NCI-H2107 treated with DMSO at 0.1 percent for 48 hours (cell line): ENCODE data around the gene ELL.
A peak's percentile ranks its signal among the peaks of the same experiment; 100 is the strongest.

Experiments used
- DNase-seq: peaks from one replicate; lab custom pipeline; 2025; ENCODE audit not compliant: unreplicated experiment; lab: John Stamatoyannopoulos, UW

Gene ELL

DNA sequence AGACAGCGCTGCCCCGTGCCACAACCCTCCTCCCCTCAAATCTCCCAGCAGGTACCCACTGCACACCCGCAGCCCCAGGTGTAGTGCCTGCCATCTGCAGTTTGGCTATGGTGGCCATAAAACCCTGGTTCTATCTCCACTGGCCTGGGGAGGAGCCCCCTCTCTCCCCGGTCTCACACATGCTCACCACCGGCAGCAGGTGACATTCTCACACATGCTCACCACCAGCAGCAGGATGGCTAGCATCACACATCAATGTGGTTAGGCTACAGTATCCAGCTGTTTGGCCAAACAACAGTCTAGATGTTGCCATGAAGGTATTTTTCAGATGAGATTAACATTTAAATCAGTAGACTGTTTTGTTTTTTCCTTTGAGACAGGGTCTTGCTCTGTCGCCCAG lies 31.1 kb downstream of the ELL start:
- DNase-seq, result no peak

DNA sequence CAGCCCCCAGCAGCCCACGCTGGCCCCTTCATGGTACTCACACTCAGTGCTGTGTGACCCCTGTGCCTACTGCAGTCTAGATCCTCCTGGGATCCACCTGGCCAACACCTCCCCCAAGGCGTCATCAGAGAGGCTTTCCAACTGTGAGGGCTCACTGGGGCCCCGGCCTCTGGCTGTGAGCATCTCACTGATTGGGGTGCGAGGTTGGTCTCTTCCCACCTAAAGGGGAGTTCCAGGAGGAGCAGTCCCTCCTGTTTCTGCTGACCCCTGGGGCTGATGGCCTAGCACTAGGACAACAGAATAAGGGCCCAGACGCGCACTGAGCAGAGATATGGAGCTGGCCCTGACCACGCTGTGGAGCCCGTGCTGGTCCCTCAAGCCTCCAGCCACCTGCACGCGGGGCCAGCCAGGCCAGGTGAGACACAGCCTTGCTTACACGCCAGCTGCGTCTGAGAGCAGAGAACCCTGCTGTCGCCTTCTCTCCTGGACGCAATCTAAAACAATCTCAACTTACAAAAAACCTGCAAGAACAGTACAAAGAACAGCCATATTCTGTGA lies 32.2 kb downstream of the ELL start:
- DNase-seq, result no peak

DNA sequence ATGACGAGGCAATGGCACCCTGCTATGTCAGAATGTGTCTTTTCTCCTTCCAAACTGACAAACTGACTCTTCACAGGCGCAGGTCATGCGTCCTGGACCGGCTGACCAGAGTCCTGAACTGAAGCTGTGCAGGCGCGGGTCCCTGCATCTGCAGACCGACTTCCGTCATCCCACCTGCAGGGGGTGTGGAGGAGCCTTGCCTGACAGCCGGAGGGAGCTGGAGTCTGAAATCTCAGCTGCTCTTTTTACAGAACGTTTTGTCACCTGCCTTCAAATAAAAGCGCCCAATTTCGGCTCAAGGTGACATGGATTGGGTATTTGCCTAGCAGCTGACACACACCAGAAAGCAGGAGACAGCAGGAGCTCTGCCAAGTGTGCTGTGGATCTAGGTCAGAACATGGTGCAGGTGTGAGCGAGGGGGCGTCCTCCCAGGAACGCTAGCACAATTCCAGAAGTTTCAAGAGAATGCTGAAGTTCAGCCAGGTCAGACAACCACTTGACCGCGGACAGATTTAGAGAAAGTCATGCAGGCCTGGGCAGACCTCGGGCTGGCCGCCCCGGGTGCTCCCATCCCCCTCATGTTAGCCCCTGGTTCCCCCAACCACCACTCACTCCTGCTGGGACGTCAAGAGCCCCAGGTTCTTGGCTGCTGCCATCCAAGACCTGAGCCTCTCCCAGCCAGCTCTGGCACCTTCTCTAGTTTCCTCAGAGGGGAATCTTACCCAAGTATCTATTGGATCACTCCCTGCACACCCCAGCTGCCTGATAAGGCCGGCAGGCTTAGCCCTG lies 32.8 kb downstream of the ELL start:
- peak; percentile 67 for DNase-seq

DNA sequence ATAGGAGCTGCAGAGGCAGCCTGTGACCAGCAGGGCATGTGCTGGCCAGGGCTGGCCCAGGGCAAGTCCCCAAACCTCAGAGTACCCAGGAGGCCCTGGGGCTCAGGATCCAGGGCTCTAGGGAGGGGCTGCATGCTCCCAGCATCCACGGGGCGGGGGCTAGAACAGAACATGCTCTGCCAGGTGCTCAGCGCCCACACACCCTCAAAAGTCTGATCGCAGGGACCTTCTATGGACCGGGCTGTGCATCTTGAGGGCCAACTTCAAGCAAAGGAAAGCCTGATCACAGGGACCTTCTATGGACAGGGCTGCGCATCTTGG lies 33.5 kb downstream of the ELL start:
- no peak for DNase-seq

DNA sequence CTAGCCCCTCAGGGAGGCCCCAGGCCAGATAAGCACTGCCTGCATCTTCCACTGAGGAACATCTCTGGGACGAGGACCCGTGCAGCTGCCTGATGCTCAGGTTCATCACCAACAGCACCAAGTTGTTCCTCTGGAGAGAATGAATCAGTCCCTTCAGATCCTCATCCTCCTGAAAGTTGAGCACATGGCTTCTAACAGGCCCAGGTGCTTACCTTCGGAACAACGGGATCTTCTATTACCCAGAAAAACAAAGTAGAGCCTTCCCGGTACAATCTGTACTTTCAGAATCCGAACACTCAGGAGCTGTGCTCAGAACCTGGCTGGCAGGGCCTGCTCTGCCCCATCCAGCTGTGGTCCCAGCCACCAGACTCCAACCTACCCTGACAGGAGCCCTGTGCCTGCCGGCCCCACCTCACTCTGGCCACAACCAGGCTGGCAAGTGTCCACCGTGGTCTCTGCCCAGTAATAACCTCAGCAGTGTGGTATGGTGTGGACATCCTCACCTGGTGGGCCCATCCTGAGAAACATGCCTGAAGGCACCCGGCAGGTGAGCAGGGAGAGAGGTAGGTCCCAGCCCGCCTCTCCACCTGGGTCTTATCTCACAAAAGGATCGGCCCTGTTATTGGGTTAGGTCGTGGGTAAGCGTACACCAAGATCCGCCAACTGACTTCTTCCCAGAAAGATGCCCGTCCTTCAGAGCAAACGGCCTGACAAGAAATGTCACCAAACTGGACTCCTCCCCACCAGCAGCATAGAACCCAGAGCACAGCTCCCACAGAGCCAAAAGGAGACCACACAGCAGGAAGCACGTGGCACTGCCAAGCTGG lies 34.1 kb downstream of the ELL start:
- no peak for DNase-seq

DNA sequence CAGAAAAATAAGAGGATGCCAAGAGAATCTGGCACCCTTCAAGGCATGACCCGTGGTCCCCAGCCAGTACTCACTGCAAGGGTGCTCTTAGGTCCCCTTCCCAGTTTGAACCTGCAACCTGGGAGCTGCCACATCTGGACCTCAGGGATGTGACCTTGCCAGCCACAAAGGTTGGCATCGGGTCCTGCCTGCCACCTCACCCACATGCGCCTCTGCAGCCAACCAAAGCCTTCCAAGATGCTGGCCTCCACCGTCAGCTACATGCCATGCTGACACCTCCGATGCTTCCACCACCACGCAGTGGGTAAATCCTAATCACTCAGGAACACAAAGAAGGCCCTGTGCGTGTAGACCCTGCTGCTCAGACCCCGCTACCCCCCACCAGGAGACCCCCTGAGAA lies 35.1 kb downstream of the ELL start:
- no peak for DNase-seq

DNA sequence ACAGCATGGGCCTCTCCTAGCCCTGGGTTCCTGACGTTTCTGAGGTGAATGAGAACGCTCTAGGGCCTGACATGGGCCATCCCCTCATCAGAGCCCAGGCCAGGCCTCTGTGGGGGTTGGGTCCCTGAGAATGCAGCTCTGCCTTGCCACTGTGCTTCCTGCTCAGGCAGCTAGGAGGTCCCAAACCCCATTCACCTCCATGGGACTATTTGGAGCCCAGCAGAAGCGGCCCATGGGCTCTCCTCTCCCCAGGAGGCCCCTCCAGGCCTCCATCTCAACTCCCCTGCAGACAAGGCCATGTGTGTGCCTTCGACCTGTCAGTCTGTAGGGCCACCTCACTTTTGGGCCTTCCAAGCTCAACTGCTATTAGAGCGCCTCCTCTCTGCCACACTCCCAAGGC lies 36.9 kb downstream of the ELL start:
- no peak for DNase-seq

DNA sequence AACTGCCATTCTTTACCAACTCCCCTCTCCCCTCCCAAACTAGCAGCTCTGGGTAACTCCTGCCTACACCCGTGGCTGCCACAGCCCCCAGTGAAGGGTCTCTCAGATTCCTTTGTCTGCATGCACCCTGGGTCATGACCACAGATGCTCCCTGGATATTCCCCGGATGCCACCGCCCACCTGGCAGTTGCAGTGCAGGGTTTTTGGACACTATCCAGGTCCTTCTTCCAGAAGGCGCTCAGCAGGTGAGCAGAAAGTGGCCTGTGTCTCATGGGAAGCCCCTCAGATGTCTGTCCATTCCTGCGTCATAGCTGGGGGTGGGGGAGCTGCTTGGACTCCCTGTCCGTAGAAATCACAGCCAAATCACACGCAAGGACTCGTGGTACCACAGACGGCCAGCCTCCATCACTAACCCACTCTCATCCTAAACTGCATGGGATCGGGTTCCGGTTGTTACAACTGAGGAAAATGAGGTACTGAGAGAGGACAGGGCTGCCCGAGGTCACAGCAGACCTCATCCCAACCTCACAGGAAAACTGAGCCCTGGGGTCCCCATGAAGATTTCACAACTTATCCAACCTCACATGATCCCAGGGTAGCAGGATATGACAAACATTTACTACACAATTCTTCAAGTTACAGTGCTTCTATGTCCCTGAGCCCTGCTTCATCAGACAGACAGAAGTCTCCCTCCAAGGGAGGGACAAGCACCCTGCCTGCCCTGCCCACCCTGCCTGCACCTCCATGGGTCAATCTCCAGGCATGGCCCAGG lies 38.6 kb downstream of the ELL start:
- peak; percentile 42 for DNase-seq

DNA sequence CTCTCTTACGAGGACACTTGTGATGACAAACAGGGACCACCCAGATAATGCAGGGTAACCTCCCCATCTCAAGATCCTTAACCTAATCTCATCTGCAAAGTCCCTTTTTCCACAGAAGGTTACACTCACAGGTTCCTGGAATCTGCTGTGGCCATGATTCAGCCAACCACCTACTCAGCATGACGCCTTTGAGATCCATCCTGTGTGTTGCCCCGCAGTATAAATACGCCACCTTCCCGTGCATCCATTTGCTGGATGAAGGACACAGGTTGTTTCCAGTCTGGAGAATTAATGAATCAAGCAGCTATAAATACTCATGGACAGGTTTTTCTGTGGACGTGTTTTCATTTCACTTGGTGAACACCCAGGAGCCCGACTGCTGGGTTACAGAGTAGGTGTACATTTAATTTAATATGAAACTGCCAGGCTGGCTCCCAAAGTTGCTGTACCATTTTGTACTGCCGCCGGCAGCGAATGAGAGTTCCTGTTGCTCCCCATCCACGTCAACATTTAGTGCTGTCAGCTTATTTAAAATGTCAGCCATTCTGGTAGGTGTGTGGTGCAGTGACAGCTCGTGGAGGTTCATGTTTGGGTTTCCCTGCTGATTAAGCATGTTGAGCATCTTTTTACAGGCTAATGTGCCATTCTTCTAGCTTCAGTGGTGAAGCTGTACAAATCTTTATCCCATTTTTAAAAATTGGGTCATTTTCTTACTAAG lies 40.2 kb downstream of the ELL start:
- DNase-seq, result no peak

DNA sequence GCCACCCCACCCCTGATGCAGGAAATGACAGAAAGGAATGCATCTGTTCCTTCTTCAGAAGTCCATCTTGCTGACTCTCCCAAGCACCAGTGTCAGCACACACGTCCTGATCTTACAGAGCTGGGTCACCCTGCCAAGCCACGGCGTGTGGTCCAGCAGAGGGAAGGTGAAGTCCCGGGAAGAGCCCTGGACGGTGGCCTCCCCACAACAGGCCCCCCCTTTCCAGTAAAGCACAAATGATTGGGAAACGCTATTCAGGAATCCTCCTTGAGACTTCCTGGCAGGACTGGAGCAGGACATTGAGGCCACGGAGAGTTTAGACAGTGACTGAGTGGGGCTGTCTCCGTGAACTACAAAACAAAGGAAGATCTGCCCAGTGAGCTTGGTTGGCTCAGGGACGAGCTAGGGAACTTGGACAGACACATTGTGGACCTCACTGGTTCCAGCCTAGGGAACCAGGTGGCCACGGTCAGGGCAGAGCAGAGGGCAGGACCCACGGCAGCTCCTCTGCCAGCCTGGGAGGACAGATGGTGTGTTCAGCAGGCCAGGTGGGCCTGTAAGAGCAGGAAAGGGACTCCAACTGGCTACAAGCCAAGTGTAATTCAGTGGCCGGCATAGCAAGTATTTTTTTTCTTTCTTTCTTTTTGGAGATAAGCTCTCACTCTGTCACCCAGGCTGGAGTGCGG lies 41.7 kb downstream of the ELL start:
- no peak for DNase-seq

DNA sequence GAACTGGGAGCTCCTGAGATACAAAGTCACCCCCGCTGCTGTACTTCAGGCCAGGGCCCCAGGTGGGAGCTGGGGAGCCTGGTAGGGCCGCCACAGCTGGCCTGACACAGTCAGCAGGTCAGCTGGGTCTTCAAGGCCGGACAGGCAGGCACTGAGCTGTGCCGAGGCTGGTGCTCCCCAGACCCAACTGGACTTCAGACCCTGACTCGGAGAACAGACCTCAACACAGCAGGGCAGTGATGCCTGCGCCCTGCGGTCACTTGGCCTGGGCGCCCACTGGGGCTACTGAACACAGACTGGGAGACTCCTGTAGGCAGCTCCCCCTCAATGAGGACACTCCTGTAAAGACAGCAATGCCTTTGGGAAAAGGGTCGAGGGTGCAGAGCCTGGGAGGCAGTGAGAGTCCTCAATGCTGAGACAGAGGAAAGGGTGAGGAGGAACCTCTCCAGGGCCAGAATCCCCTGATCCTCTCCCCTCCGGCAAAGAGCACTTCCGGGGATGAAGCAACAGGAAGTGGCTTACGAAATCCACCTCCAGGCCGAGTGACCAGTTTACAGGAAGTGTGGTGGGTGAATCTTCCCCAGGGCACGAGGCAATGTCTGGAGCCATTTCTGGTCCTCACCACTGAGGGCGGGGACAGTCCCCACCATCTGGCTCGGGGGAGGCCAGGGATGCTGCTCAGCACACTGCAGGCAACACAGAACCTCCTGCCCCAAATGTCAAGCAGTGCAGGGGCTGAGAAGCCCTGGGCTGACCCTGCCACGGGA lies 43.1 kb downstream of the ELL start:
- no peak for DNase-seq

DNA sequence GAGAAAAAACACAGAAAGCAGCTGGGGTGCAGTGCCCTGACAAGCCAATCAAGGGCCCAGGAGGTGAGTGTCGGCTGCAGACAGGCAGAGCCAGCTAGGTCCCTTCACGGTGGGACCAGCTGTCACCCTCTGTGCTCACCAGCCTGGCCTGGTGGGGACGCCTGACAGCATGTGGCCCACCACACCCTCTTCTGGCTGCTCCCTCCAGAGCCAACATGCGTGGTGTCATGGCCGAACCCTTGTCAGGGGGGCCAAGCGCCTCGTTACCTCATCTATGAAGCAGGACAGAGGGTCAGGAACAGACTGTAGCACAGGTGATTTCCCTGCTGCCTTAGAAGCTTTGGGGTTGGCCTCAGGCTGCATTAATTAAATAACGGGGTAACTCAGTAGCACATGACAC lies 43.9 kb downstream of the ELL start:
- no peak for DNase-seq

DNA sequence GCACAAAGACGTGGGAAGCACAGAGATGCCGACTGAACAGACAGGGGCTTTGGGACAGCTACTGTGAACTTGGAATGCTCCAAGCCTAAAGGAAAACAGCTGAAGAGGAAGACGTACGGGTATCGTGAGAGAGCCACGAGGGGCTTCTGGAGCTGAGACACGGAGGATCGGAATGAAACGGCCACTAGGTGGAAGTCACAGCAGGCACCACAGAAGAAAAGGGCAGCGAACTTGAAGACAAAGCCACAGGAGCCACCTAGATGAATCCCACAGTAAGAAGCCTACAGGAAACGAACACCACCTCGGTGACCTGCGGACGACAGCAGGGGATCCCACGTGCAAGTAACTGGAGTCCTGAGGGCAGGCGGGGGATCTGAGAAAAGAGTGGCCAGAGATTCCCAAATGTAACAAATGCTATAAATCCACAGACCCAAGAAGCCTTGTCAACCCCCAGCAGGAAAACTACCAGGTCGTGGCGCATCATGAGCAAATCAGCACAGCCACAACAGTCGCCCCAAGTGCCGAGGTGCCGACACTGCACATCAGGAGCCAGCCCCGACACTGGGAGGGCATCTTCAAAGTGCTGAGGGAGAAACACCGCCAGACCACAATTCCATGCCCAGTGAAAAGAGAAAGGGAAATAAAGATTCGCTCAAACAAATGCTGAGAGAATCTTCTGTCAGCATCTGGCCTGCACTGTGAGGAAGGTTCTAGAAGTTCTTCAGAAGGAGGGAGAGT lies 44.7 kb downstream of the ELL start:
- no peak for DNase-seq

DNA sequence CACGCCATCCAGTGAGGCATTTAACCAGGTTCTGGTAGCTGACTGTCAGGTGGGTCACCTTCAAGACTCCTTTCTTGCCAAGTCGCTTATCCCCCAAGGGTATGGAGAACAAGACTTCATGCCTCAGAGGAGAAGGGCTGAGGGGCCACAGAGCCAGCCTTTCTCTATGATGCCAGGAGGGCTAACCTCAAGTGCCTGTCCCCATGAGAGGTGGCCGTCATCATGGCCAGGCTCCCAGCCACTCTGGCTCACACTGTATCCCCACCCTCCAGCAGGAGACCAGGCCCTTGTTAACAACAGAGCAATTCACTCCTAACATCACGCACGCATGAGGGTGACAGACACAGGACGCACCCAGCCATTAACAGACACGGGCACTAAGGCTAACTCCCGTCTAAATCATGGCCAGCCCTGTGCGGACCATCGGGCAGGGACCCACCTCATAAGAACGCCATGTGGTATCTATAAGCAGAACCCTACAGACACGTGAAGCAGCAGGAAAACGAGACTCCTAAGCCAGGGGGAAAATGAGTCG lies 45.3 kb downstream of the ELL start:
- no peak for DNase-seq

DNA sequence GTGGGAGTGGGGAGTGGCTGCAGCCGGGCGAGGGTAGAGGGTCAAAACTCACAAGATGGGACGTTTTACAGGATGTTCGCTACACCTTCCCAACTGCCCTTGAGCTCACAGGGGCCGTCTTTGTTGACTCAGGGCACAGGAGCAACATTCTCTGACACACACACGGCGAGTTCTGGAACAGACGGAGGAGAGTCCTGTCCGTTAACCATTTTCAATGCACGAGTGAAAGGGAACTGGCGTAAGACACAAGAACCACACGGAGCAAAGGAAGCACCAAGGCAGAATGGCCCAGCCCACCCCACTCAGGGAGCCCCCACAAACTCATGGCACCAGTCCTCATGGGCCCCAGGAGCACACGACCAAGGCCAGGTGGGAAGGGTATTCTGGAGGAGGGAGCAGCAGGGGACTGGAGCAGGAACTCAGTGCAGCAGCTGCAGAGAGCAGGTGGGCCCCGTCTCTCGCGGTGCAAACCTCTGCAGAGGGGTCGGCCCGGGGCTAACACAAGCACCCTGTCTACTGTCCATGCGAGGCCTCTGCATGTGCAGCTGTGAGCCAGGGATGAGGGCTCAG lies 46.0 kb downstream of the ELL start:
- DNase-seq, result no peak

DNA sequence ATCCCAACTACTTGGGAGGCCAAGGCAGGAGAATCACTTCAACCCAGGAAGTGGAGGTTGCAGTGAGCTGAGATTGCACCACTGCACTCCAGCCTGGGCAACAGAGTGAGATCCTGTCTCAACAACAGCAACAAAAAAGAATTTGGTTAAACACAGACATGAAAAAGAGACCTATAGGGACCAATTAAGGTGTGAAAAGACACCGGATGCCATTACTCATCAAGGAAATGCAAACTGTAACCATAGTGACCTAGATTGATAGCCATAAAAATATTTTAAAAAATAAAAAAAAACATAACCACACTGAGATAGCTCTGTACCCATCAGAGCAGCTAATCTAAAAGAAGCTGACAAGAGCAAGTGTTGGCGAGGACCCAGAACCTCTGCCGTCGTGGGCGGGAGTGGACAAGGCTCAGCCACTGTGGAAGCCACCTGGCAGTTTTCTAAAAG lies 46.8 kb downstream of the ELL start:
- no peak for DNase-seq

DNA sequence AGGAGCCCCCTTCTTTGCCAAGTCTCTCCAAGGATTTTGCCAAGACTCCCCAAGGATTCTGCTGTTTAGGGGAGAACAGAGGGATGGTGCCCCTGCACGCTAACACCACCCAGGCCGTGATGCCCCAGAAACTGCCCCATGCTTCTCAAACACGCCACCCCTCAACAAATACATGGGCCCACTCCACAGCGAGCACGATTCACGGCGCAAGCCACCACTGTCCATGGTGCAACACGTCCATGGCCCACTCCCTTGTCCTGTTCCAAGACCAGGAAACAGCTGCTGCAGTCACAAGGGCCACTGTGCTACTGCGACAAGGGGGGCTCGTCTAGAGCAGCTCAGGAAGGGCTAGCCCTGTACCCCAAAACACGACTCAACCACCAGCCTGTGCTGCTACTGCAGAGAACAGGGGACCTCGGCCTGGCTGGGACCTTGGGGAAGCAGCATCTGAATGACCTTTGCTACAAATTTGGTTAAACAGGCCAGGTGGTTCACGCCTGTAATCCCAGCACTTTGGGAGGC lies 47.4 kb downstream of the ELL start:
- no peak for DNase-seq

DNA sequence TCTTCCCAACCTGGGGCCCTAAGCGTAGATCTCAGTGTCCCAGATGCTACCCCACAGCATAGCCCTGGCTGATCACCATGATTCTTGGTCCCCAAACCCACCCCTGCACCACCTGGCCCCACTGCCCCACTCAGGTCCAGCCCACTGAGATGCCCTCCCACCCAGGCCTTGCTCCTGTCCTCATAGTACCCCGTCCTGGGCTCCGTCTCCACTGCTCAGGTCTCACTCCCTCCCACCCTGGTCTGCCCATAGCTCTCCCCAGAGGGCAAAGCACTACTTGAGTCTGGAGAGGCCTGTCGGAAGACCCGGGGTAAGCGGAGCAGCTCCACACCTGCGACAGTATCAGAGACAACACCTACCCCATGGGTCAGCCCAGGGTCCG lies 48.2 kb downstream of the ELL start:
- no peak for DNase-seq
